ENCODE results near the gene GDPD1. TPM values are rescaled to one million over a fixed set of nuclear protein-coding genes. Genes with fewer than 3 reads are reported as not detected.
"Not testable (repeated sequence)": the region's sequence is repeated elsewhere in the genome, so short reads cannot be mapped to it uniquely, and the experiment has no call there.

The GDPD1 gene
- total and polyA plus RNA-seq, 9 donors: 1.0 to 2.6 (median 1.5) TPM

DNA sequence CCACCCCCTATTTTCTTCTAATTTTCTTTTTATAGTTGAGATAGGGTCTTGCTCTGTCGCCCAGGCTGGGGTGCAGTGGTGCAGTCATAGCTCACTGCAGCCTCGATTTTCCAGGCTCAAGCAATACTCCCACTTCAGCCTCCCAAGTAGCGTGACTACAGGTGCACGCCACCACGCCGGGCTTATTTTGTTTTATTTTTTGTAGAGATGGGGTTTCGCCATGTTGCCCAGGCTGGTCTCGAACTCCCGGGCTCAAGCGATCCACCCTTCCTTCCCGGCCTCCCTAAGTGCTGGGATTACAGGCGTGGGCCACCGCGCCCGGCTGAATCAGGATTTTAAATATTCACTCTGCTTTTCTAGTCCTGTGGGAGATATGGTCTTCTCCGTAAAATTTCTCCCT is 941 bp upstream of the GDPD1 start:
- TF ChIP-seq, protein P1, sequence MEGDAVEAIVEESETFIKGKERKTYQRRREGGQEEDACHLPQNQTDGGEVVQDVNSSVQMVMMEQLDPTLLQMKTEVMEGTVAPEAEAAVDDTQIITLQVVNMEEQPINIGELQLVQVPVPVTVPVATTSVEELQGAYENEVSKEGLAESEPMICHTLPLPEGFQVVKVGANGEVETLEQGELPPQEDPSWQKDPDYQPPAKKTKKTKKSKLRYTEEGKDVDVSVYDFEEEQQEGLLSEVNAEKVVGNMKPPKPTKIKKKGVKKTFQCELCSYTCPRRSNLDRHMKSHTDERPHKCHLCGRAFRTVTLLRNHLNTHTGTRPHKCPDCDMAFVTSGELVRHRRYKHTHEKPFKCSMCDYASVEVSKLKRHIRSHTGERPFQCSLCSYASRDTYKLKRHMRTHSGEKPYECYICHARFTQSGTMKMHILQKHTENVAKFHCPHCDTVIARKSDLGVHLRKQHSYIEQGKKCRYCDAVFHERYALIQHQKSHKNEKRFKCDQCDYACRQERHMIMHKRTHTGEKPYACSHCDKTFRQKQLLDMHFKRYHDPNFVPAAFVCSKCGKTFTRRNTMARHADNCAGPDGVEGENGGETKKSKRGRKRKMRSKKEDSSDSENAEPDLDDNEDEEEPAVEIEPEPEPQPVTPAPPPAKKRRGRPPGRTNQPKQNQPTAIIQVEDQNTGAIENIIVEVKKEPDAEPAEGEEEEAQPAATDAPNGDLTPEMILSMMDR (IDR thresholded peaks at IDR 0.05): no peak
- TF ChIP-seq EP300 (IDR thresholded peaks at IDR 0.05) (no peak), POLR2A (IDR thresholded peaks at IDR 0.05) (no peak)
- DNase-seq: no peak
- H3K27me3 ChIP-seq: no peaks in the 10 kb centered on the region
- no peaks in the 10 kb centered on the region for H3K4me1 ChIP-seq (ENCODE audit: insufficient read depth)
- intact Hi-C loops (cut with DNase I): no loop called here
- H3K27ac ChIP-seq: no peak overlapping the region
- H3K4me3 ChIP-seq: no peak overlapping the region
- WGBS, 3 donors: 92 to 94% (median 94%) methylated on average over 16 of the region's 16 CpGs
- H3K36me3 ChIP-seq: no peaks in the 10 kb centered on the region
- H3K9me3 ChIP-seq: no peaks in the 10 kb centered on the region

GRCh38 chr17:59219992-59220327 is 351 bp upstream of the GDPD1 start:
- intact Hi-C loops (cut with DNase I): no loop called here
- H3K27ac ChIP-seq: no peak overlapping the region
- H3K36me3 ChIP-seq: no peaks in the 10 kb centered on the region
- DNase-seq: no peak
- no peak for TF ChIP-seq POLR2A (IDR thresholded peaks at IDR 0.05)
- no peak for TF ChIP-seq EP300 (IDR thresholded peaks at IDR 0.05)
- TF ChIP-seq, protein P1 (IDR thresholded peaks at IDR 0.05): no peak
- WGBS, 3 donors: 12 to 23% (median 23%) methylated on average over 7 of the region's 7 CpGs
- H3K4me3 ChIP-seq: peak overlapping the region; percentile 80
- H3K4me1 ChIP-seq (ENCODE audit: insufficient read depth): no peaks in the 10 kb centered on the region
- no peaks in the 10 kb centered on the region for H3K9me3 ChIP-seq
- no peaks in the 10 kb centered on the region for H3K27me3 ChIP-seq

GRCh38 chr17:59221159-59221847 is 992 bp downstream of the GDPD1 start:
- no peaks in the 10 kb centered on the region for H3K27me3 ChIP-seq
- TF ChIP-seq, protein P1 (IDR thresholded peaks at IDR 0.05): no peak
- no peak for TF ChIP-seq POLR2A (IDR thresholded peaks at IDR 0.05)
- TF ChIP-seq EP300 (IDR thresholded peaks at IDR 0.05): no peak
- H3K9me3 ChIP-seq: no peaks in the 10 kb centered on the region
- no peaks in the 10 kb centered on the region for H3K4me1 ChIP-seq (ENCODE audit: insufficient read depth)
- H3K27ac ChIP-seq: no peak overlapping the region
- 11 to 12% (median 11%) methylated on average over 17 of the region's 17 CpGs for WGBS, 3 donors
- H3K4me3 ChIP-seq: peak overlapping the region; percentile 80
- peak in 1 of 5 donors; percentile 43 for DNase-seq
- H3K36me3 ChIP-seq: no peaks in the 10 kb centered on the region
- intact Hi-C loops (cut with DNase I): no loop called here

- Histone ChIP-seq H3K9me3 (no peaks in the 10 kb centered on the region), H3K4me1 (ENCODE audit: insufficient read depth) (no peaks in the 10 kb centered on the region), H3K36me3 (no peaks in the 10 kb centered on the region), H3K27me3 (no peaks in the 10 kb centered on the region), H3K27ac (no peak overlapping the region), H3K4me3 (no peak overlapping the region)
- intact Hi-C loops (cut with DNase I): no loop called here
- TF ChIP-seq POLR2A (IDR thresholded peaks at IDR 0.05): no peak
- TF ChIP-seq, protein P1 (IDR thresholded peaks at IDR 0.05): no peak
- TF ChIP-seq EP300 (IDR thresholded peaks at IDR 0.05): no peak
- DNase-seq: no peak
- 97% methylated on average over 7 of the region's 7 CpGs for WGBS, 3 donors
These were observed 3.5 kb downstream of the GDPD1 start for GRCh38 chr17:59223813-59224212.

- H3K9me3 ChIP-seq; H3K4me1 ChIP-seq (ENCODE audit: insufficient read depth); DNase-seq; H3K27me3 ChIP-seq; intact Hi-C loops (cut with DNase I); H3K27ac ChIP-seq; H3K4me3 ChIP-seq; H3K36me3 ChIP-seq: not testable (repeated sequence)
- 86 to 97% (median 97%) methylated on average over 1 of the region's 1 CpG for WGBS, 3 donors
These were observed 8.3 kb downstream of the GDPD1 start for GRCh38 chr17:59228588-59228987.
